Endothelial cell of umbilical vein (primary cell): ENCODE data around the gene GTF2A2. TPM values are rescaled to one million over a fixed set of nuclear protein-coding genes. Genes with fewer than 3 reads are reported as not detected.

ENCODE experiments used
- BruUV-seq: library from RNA; stranded (reverse); fragments of 400-500 nt; replicated peaks from 2 replicates; lab custom pipeline; 2021; lab: Mats Ljungman, UMichigan
- CTCF ChIA-PET: fragments of 300-600, 350-600 bp; sonication (Branson Sonifier 250); formaldehyde crosslinking; loops from one replicate; lab custom pipeline; 2021; ENCODE audit warnings: antibody characterized with exemption, inconsistent platforms; lab: Charles Lee
- POLR2A ChIA-PET: fragments of 300-600, 350-600 bp; sonication (Branson Sonifier 250); formaldehyde crosslinking; loops from one replicate; lab custom pipeline; 2021; ENCODE audit warnings: antibody characterized with exemption, inconsistent platforms; lab: Charles Lee
- DNase-seq: peaks from one replicate; pipeline ENCODE4 v3.0.0-alpha.2; 2011; ENCODE audit warnings: low read depth, low spot score
- FAIRE-seq: peaks from 2 replicates; lab custom pipeline; 2011; peaks lifted over from hg19 to GRCh38; lab: Jason Lieb, UNC
- H2AFZ ChIP-seq: 2 replicates; pipeline ENCODE4 v1.6.0; 2012; ENCODE audit warnings: low read depth, low read length, control low read depth, inconsistent platforms
- H3K27ac ChIP-seq: 2 replicates; pipeline ENCODE4 v1.5.1; 2011; ENCODE audit warnings: low read depth, mild to moderate bottlenecking, control low read depth, low read length, moderate library complexity; ENCODE audit not compliant: insufficient read depth
- H3K27me3 ChIP-seq, 2 experiments: 2 replicates each; pipeline versions ENCODE4 v1.6.0 to v1.6.1; 2011; ENCODE audit warnings: low read length in 2 of 2, mixed read lengths in 1 of 2; ENCODE audit not compliant: control insufficient read depth in 2 of 2, insufficient read depth in 2 of 2
- H3K36me3 ChIP-seq, 2 experiments: 2 replicates in 1 of 2; 3 replicates in 1 of 2; pipeline ENCODE4 v1.5.1; 2011; ENCODE audit warnings: low read length in 2 of 2, mild to moderate bottlenecking in 1 of 2, moderate library complexity in 1 of 2; ENCODE audit not compliant: control insufficient read depth in 2 of 2, insufficient read depth in 2 of 2; ENCODE audit errors: extremely low read depth in 1 of 2
- H3K4me1 ChIP-seq: 3 replicates; pipeline ENCODE4 v1.5.1; 2011; ENCODE audit warnings: mild to moderate bottlenecking, low read length; ENCODE audit not compliant: control insufficient read depth, insufficient read depth; ENCODE audit errors: extremely low read depth
- H3K4me2 ChIP-seq: 2 replicates; pipeline ENCODE4 v1.6.1; 2011; ENCODE audit warnings: low read length, control low read depth, mixed read lengths; ENCODE audit not compliant: insufficient read depth
- H3K4me3 ChIP-seq, 3 experiments: fragments of 200-600 bp in 1 of 3; sonication (generic), shearing (Covaris generic) in 1 of 3; replicated peaks in 1 of 3; 2 replicates each; pipeline ENCODE4 v1.5.1; 2011 to 2016; ENCODE audit warnings: control low read depth in 3 of 3, low read length in 3 of 3, mild to moderate bottlenecking in 2 of 3, inconsistent platforms in 1 of 3, low read depth in 1 of 3, moderate library complexity in 1 of 3; ENCODE audit not compliant: insufficient read depth in 1 of 3
- H3K79me2 ChIP-seq: 2 replicates; pipeline ENCODE4 v1.6.0; 2012; ENCODE audit warnings: low read length, inconsistent platforms; ENCODE audit not compliant: control insufficient read depth, insufficient read depth
- H3K9ac ChIP-seq: replicated peaks from 2 replicates; pipeline ENCODE3; 2011; ENCODE audit warnings: low read length, control low read depth; ENCODE audit not compliant: insufficient read depth; ENCODE audit errors: extremely low read depth
- H3K9me1 ChIP-seq: replicated peaks from 3 replicates; pipeline ENCODE4 v1.6.0; 2011; ENCODE audit warnings: mild to moderate bottlenecking, low read length; ENCODE audit not compliant: control insufficient read depth, insufficient read depth; ENCODE audit errors: extremely low read depth
- H3K9me3 ChIP-seq: replicated peaks from 2 replicates; pipeline ENCODE4 v1.5.1; 2012; ENCODE audit warnings: low read length, inconsistent platforms; ENCODE audit not compliant: control insufficient read depth, insufficient read depth
- H4K20me1 ChIP-seq: replicated peaks from 2 replicates; pipeline ENCODE3; 2011; ENCODE audit warnings: mild to moderate bottlenecking, low read length; ENCODE audit not compliant: control insufficient read depth, insufficient read depth; ENCODE audit errors: extremely low read depth
- CTCF ChIP-seq, 2 donors: IDR thresholded peaks; 1 replicate in 1 of 2; 2 replicates in 1 of 2; pipeline ENCODE4 v1.5.1; 2011; ENCODE audit warnings: low read length in 2 of 2, mild to moderate bottlenecking in 2 of 2, moderate library complexity in 2 of 2, control low read depth in 1 of 2, inconsistent platforms in 1 of 2, low read depth in 1 of 2; ENCODE audit not compliant: insufficient read depth in 1 of 2; ENCODE audit errors: extremely low read depth in 1 of 2
- EZH2 ChIP-seq: IDR thresholded peaks from 2 replicates; pipeline ENCODE4 v1.6.1; 2012; ENCODE audit warnings: borderline replicate concordance, low read depth, mild to moderate bottlenecking, moderate library complexity, low read length, inconsistent platforms; ENCODE audit not compliant: severe bottlenecking
- FOS ChIP-seq: IDR thresholded peaks from 2 replicates; pipeline ENCODE4 v1.6.1; 2011; ENCODE audit warnings: mild to moderate bottlenecking, low read length, moderate library complexity, borderline replicate concordance; ENCODE audit not compliant: insufficient read depth
- GATA2 ChIP-seq: IDR thresholded peaks from 2 replicates; pipeline ENCODE4 v1.7.0; 2011; ENCODE audit warnings: low read depth, mild to moderate bottlenecking, moderate library complexity, mixed read lengths, low read length; ENCODE audit not compliant: insufficient read length, insufficient read depth
- JUN ChIP-seq: IDR thresholded peaks from 2 replicates; pipeline ENCODE4 v1.6.1; 2011; ENCODE audit warnings: borderline replicate concordance, low read depth; ENCODE audit not compliant: insufficient read length, insufficient read depth
- MAX ChIP-seq: IDR thresholded peaks from 2 replicates; pipeline ENCODE4 v1.6.1; 2011; ENCODE audit not compliant: insufficient read depth, insufficient read length
- MYC ChIP-seq: IDR thresholded peaks from one replicate; pipeline ENCODE4 v1.6.1; 2011; ENCODE audit warnings: mild to moderate bottlenecking, low read depth, low read length
- POLR2A ChIP-seq: IDR thresholded peaks from 2 replicates; pipeline ENCODE4 v1.6.1; 2012; ENCODE audit warnings: low read depth, mild to moderate bottlenecking, control low read depth, low read length
- POLR2AphosphoS5 ChIP-seq: IDR thresholded peaks from 2 replicates; pipeline ENCODE4 v1.6.1; 2012; ENCODE audit warnings: low read depth, mild to moderate bottlenecking, control low read depth, low read length, moderate library complexity; ENCODE audit not compliant: insufficient read depth
- dilution Hi-C: fragments of 300-500 bp; cut with MboI; formaldehyde crosslinking; loops from one replicate; pipeline ENCODE4 v1.15.0; 2019; ENCODE audit warnings: low sequenced_read_pairs; ENCODE audit not compliant: extremely low pct_ligation_motif_present
- intact Hi-C: fragments of 100-400 bp; cut with micrococcal nuclease; formaldehyde crosslinking; loops from one replicate; pipeline ENCODE4 v1.10.0; 2022
- polyA plus RNA-seq, 4 experiments: library from polyadenylated mRNA; depleted of rRNA in 3 of 4; stranded (reverse) in 3 of 4; unstranded in 1 of 4; fragments of >200 nt; gene quantifications; 2 replicates each; pipeline versions ENCODE4 v1.2.1 to v1.2.3, GENCODE V29; 2011 to 2012; ENCODE audit warnings: missing spikeins in 1 of 4
- total RNA-seq: library from RNA; stranded (reverse); gene quantifications from 2 replicates; pipeline ENCODE4 v1.2.3, GENCODE V29; 2021

The GTF2A2 gene
- total and polyA plus RNA-seq, 2 donors (not counting 3 experiments of a cell fraction or from before 2014, with no cell fraction given): 67.9 to 128 TPM

DNA sequence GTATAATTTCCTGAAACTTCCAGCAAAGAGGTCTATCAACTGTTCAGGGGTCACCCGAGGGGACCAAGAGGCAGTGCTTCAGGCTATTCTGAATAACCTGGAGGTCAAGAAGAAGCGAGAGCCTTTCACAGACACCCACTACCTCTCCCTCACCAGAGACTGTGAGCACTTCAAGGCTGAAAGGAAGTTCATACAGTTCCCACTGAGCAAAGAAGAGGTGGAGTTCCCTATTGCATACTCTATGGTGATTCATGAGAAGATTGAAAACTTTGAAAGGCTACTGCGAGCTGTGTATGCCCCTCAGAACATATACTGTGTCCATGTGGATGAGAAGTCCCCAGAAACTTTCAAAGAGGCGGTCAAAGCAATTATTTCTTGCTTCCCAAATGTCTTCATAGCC is 38.9 kb downstream of the GTF2A2 start:
- H3K79me2 ChIP-seq: no peaks in the 10 kb centered on the region
- H3K4me3 ChIP-seq: no peak overlapping the region
- dilution Hi-C loops: no loop called here
- H3K27me3 ChIP-seq: peaks cover 11 to 23% of the 10 kb centered on the region in 2 experiments
- ChIA-PET CTCF (interaction anchor here (1.0 kb wide), 1 partner anchor 86 kb away, joined by 3 read pairs; no protein-coding TSS in a partner anchor), POLR2A (no interaction called here)
- intact Hi-C loops: no loop called here
- no TSS peak for BruUV-seq
- FAIRE-seq (no peak), DNase-seq (no peak)
- H3K27ac ChIP-seq: no peak overlapping the region
- no peak overlapping the region for H2AFZ ChIP-seq
- no peak overlapping the region for H3K4me2 ChIP-seq
- no peaks in the 10 kb centered on the region for H3K36me3 ChIP-seq
- H3K9ac ChIP-seq: no peak overlapping the region
- H3K9me1 ChIP-seq: no peaks in the 10 kb centered on the region
- TF ChIP-seq POLR2AphosphoS5 (no peak), GATA2 (no peak), POLR2A (no peak), MAX (no peak), JUN (no peak), MYC (no peak), EZH2 (no peak), CTCF (IDR thresholded peaks at IDR 0.05; ENCODE audit: extremely low read depth in 1 of 2, insufficient read depth in 1 of 2, low read depth in 1 of 2, low read length in 2 of 2) (no peak), FOS (no peak)
- H4K20me1 ChIP-seq: no peaks in the 10 kb centered on the region
- H3K9me3 ChIP-seq: no peaks in the 10 kb centered on the region
- H3K4me1 ChIP-seq: peaks cover 8% of the 10 kb centered on the region
